Activated CD4-positive, alpha-beta T cell treated with anti-CD3 and anti-CD28 coated beads, Interleukin-2, amount 10 ng/mL, durations not matched to agents 24 days and 14 days (primary cell): ENCODE results near the gene TBX5. TPM values are rescaled to one million over a fixed set of nuclear protein-coding genes. Genes with fewer than 3 reads are reported as not detected.

Experiments used
- DNase-seq: peaks from one replicate; pipeline ENCODE4 v3.0.0; 2022
- H3K27ac Mint-ChIP-seq: one replicate; pipeline ENCODE4 v1.8.0; 2022; ENCODE audit warnings: mild to moderate bottlenecking, mixed read lengths
- H3K27me3 Mint-ChIP-seq: one replicate; pipeline ENCODE4 v1.8.0; 2022; ENCODE audit warnings: mixed read lengths
- H3K36me3 Mint-ChIP-seq: one replicate; pipeline ENCODE4 v1.8.0; 2022; ENCODE audit warnings: low read depth, mild to moderate bottlenecking, mixed read lengths
- H3K4me1 Mint-ChIP-seq: one replicate; pipeline ENCODE4 v1.8.0; 2021; ENCODE audit warnings: mixed read lengths
- H3K4me3 Mint-ChIP-seq: one replicate; pipeline ENCODE4 v1.8.0; 2022; ENCODE audit warnings: mild to moderate bottlenecking, moderate library complexity, mixed read lengths
- H3K9me3 Mint-ChIP-seq: one replicate; pipeline ENCODE4 v1.8.0; 2021; ENCODE audit warnings: mixed read lengths
- intact Hi-C: fragments of 100-400 bp; cut with micrococcal nuclease; formaldehyde crosslinking; loops from one replicate; pipeline ENCODE4 v1.15.1; 2023
- total RNA-seq: library from RNA; stranded (reverse); gene quantifications from 2 replicates; pipeline ENCODE4 v1.2.3, GENCODE V29; 2022

TBX5 gene
- total RNA-seq, 1 donor from 2014 or later: not detected

- DNase-seq: no peak
- no peaks in the 10 kb centered on the region for H3K4me1 Mint-ChIP-seq
- H3K4me3 Mint-ChIP-seq: no peak overlapping the region
- intact Hi-C loops: no loop called here
- H3K36me3 Mint-ChIP-seq: peaks cover 2% of the 10 kb centered on the region
- peaks cover 56% of the 10 kb centered on the region for H3K27me3 Mint-ChIP-seq
- H3K27ac Mint-ChIP-seq: no peak overlapping the region
- peaks cover 4% of the 10 kb centered on the region for H3K9me3 Mint-ChIP-seq
Observed at GRCh38 chr12:114414866-114415524, 9.1 kb upstream of the TBX5 start.

- Mint-ChIP-seq H3K9me3 (peaks cover 4% of the 10 kb centered on the region), H3K27ac (peak overlapping the region; percentile 26), H3K4me3 (no peak overlapping the region), H3K4me1 (no peaks in the 10 kb centered on the region), H3K36me3 (peaks cover 2% of the 10 kb centered on the region), H3K27me3 (peaks cover 62% of the 10 kb centered on the region)
- DNase-seq: no peak
- intact Hi-C loops: no loop called here
Observed at GRCh38 chr12:114414031-114414865, 8.3 kb upstream of the TBX5 start.

GRCh38 chr12:114412825-114413749, 7.1 kb upstream of the TBX5 start:
- no peaks in the 10 kb centered on the region for H3K4me1 Mint-ChIP-seq
- no peak overlapping the region for H3K4me3 Mint-ChIP-seq
- H3K27me3 Mint-ChIP-seq: peaks cover 72% of the 10 kb centered on the region
- H3K36me3 Mint-ChIP-seq: peaks cover 4% of the 10 kb centered on the region
- DNase-seq: no peak
- peaks cover 5% of the 10 kb centered on the region for H3K9me3 Mint-ChIP-seq
- intact Hi-C loops: no loop called here
- H3K27ac Mint-ChIP-seq: no peak overlapping the region

- no peak for DNase-seq
- Mint-ChIP-seq H3K27me3 (peaks cover 79% of the 10 kb centered on the region), H3K9me3 (peaks cover 8% of the 10 kb centered on the region), H3K27ac (no peak overlapping the region), H3K4me3 (no peak overlapping the region), H3K36me3 (peaks cover 5% of the 10 kb centered on the region), H3K4me1 (no peaks in the 10 kb centered on the region)
- intact Hi-C loops: no loop called here
Observed at GRCh38 chr12:114412307-114412706, 6.4 kb upstream of the TBX5 start.

- Mint-ChIP-seq H3K4me1 (no peaks in the 10 kb centered on the region), H3K36me3 (peaks cover 5% of the 10 kb centered on the region), H3K4me3 (no peak overlapping the region), H3K9me3 (peaks cover 8% of the 10 kb centered on the region), H3K27ac (no peak overlapping the region), H3K27me3 (peaks cover 82% of the 10 kb centered on the region)
- no peak for DNase-seq
- intact Hi-C loops: no loop called here
Observed at GRCh38 chr12:114411071-114411837, 5.3 kb upstream of the TBX5 start.

GRCh38 chr12:114409852-114410600, 4.1 kb upstream of the TBX5 start:
- no peak for DNase-seq
- H3K27me3 Mint-ChIP-seq: peaks cover 91% of the 10 kb centered on the region
- intact Hi-C loops: loop anchor here (5.0 kb wide), 1 partner anchor 943 kb away; no protein-coding TSS in a partner anchor
- no peak overlapping the region for H3K4me3 Mint-ChIP-seq
- H3K36me3 Mint-ChIP-seq: peaks cover 5% of the 10 kb centered on the region
- H3K9me3 Mint-ChIP-seq: peaks cover 8% of the 10 kb centered on the region
- peak overlapping the region; percentile 8 for H3K27ac Mint-ChIP-seq
- no peaks in the 10 kb centered on the region for H3K4me1 Mint-ChIP-seq

GRCh38 chr12:114408886-114409851, 3.2 kb upstream of the TBX5 start:
- no peak for DNase-seq
- intact Hi-C loops: loop anchor here (5.0 kb wide), 1 partner anchor 942 kb away; no protein-coding TSS in a partner anchor
- H3K4me3 Mint-ChIP-seq: peak overlapping the region; percentile 26
- peak overlapping the region; percentile 63 for H3K27ac Mint-ChIP-seq
- no peaks in the 10 kb centered on the region for H3K4me1 Mint-ChIP-seq
- peaks cover 8% of the 10 kb centered on the region for H3K9me3 Mint-ChIP-seq
- H3K36me3 Mint-ChIP-seq: peaks cover 5% of the 10 kb centered on the region
- peaks cover 90% of the 10 kb centered on the region for H3K27me3 Mint-ChIP-seq

GRCh38 chr12:114408471-114408885, 2.5 kb upstream of the TBX5 start:
- no peak overlapping the region for H3K4me3 Mint-ChIP-seq
- peak overlapping the region; percentile 63 for H3K27ac Mint-ChIP-seq
- DNase-seq: no peak
- peaks cover 8% of the 10 kb centered on the region for H3K9me3 Mint-ChIP-seq
- H3K4me1 Mint-ChIP-seq: no peaks in the 10 kb centered on the region
- peaks cover 5% of the 10 kb centered on the region for H3K36me3 Mint-ChIP-seq
- H3K27me3 Mint-ChIP-seq: peaks cover 94% of the 10 kb centered on the region
- intact Hi-C loops: loop anchor here (5.0 kb wide), 1 partner anchor 941 kb away; no protein-coding TSS in a partner anchor

- H3K27ac Mint-ChIP-seq: peak overlapping the region; percentile 48
- peaks cover 5% of the 10 kb centered on the region for H3K36me3 Mint-ChIP-seq
- peaks cover 8% of the 10 kb centered on the region for H3K9me3 Mint-ChIP-seq
- peaks cover 94% of the 10 kb centered on the region for H3K27me3 Mint-ChIP-seq
- DNase-seq: no peak
- H3K4me3 Mint-ChIP-seq: no peak overlapping the region
- no peaks in the 10 kb centered on the region for H3K4me1 Mint-ChIP-seq
- intact Hi-C loops: loop anchor here (5.0 kb wide), 1 partner anchor 941 kb away; no protein-coding TSS in a partner anchor
Observed at GRCh38 chr12:114407842-114408411, 2.0 kb upstream of the TBX5 start.

- Mint-ChIP-seq H3K4me1 (no peaks in the 10 kb centered on the region), H3K4me3 (no peak overlapping the region), H3K9me3 (peaks cover 8% of the 10 kb centered on the region), H3K27me3 (peaks cover 92% of the 10 kb centered on the region), H3K27ac (no peak overlapping the region), H3K36me3 (peaks cover 5% of the 10 kb centered on the region)
- intact Hi-C loops: loop anchor here (5.0 kb wide), 1 partner anchor 940 kb away; no protein-coding TSS in a partner anchor
- DNase-seq: no peak
Observed at GRCh38 chr12:114406984-114407841, 1.3 kb upstream of the TBX5 start.
